Stromal cell of bone marrow (primary cell): ENCODE data around the gene URGCP.

Experiments used
- DNase-seq: peaks from one replicate; pipeline ENCODE4 v3.0.0-alpha.2; 2012; ENCODE audit warnings: low read depth

URGCP gene, protein sequence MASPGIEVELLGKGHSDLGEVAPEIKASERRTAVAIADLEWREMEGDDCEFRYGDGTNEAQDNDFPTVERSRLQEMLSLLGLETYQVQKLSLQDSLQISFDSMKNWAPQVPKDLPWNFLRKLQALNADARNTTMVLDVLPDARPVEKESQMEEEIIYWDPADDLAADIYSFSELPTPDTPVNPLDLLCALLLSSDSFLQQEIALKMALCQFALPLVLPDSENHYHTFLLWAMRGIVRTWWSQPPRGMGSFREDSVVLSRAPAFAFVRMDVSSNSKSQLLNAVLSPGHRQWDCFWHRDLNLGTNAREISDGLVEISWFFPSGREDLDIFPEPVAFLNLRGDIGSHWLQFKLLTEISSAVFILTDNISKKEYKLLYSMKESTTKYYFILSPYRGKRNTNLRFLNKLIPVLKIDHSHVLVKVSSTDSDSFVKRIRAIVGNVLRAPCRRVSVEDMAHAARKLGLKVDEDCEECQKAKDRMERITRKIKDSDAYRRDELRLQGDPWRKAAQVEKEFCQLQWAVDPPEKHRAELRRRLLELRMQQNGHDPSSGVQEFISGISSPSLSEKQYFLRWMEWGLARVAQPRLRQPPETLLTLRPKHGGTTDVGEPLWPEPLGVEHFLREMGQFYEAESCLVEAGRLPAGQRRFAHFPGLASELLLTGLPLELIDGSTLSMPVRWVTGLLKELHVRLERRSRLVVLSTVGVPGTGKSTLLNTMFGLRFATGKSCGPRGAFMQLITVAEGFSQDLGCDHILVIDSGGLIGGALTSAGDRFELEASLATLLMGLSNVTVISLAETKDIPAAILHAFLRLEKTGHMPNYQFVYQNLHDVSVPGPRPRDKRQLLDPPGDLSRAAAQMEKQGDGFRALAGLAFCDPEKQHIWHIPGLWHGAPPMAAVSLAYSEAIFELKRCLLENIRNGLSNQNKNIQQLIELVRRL

DNA sequence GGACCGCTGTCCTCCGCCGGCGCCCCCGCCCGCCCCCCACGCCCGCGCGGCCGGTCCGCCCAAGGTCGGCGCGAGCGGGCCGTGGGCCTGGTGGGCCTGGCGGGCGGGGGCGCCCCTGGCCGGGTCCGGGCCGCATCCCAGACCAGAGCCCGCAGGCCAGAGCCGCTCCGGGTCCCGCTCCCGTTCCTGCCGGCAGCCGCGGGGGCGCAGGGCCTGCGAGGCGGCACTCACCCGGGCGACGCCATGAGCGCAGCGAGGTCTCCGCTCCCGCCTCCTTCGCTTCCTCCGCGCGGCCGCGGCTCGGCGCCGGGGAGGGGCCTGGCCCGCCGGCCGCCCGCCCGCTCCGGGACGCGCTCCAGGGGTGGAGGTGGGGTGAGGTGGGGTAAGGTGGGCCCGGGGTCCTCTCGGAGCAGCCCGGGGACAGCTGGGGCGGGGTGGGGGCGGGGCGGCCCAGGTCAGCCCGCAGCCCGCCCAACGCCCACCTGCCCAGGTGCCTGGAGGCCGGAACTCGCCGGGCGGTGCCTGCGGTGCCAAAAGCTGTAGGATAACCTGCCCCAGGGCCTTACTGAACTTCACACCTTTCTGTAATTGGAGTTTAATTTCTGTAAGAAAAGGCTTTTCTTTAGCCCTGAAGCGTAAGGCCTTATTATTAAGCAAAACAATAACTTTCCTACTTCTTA, at the start of gene URGCP:
Gene URGCP, minus strand, starts transcription at position 266 of the 680 bp plus-strand sequence. Its CDS starts 21 bp downstream, at position 245.
- DNase-seq, result no peak

DNA sequence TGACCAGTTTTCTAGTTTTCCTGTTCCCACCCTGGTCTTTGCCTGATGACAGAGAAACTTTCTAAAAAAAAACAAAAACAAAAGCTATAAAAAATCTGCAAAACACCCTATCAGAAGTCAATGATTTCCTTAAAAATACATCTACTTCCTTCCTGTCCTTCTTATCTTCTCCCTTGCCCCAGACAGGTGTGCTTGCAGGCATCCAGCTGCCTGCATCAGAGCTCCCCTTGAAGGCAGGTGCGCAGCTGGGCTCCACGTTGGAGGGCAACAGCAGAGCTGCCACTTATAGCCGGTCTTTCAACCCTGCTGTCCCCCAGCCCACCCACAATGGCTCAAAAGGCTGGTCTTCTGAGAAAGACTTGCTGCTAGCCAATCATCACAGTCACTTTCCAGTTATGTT, 49.6 kb upstream of the URGCP start:
- DNase-seq, result no peak

DNA sequence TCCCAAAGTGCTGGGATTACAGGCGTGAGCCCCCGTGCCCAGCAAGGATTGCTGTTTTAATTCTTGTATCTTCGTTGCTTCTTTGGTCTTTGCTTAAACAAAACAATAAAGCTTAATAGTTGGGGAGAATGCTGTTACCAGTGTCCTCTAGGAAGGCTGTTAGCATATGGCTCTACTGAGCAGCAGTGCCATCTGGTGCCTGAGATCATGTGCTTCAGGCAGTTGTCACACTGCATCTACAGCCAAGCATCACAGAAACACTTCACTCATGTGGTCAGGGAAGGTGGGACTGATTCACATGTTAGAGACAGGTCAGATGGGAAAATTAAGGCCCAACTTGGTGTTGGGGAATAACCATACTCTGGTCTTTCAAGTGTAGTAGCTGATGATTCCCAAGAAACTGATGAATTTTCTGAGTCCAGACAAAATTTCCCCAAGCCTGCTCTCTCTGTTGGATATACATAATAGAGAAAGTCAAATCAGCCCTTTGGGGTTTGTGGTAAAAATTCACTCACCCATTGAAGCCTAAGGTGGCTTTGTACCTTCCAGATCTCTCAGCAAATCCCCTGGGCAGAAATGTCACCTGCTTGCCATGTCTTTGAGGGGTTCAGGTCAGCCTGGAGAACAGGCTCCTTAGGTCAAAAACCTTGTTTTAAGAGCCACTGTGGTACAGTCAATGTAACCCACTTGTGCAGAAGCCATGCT, 48.3 kb upstream of the URGCP start:
- peak; percentile 49 for DNase-seq

DNA sequence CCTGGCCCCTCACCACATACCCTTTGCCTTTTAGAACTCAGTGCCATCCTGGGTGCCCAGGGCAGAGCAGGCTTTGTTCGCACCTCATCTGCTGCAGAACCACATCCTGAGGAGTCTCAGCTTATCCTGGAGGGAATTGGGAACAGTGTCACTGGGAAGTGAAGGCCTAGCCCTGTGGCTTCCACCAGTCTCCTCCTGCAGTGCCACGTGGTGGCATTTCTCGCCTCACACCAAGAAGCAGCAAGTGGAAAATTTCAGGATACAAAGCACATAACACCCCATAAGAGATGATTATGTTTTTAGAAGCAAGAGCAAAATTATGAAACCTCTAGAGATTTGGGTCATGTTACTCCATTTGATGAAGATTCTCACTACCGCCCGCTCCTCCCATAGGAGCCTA, 46.7 kb upstream of the URGCP start:
- DNase-seq, result no peak

DNA sequence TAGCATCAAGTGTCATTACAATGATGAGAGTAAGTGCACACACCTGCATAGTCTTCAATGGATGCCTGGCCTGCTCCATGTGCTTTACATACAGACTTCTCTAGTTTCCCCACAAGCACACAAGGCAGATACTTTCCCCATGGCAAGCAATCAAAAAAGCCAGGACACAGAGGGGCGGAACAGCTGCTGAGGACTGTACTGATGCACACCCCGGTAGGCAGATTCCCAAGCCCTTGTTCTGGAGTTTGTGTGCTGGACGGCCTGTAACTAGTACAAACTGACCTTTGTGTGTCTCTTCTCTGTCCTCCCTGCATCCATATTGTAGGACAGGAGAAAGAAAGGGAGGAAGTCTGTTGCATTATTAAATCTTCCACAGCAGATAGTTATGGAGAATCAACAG, 45.6 kb upstream of the URGCP start:
- DNase-seq, result no peak

DNA sequence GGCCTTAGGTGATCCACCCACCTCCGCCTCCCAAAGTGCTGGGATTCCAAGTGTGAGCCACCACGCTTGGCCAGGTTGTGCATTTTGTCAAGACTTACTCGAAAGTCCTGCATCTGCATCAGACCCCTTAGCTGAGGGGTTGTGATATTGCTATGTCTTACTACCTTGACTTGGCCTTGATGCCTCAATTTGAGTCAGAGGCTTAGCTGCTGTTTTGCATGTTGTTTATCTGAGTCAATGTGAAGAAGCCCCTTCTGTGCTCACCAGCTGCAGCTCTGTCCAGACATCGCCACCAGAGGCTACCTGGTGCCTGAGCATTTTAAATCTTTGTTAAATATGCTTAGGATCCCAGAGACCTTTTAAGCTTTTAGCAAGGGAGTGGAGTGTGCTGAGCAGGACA, 37.9 kb upstream of the URGCP start:
- no peak for DNase-seq

DNA sequence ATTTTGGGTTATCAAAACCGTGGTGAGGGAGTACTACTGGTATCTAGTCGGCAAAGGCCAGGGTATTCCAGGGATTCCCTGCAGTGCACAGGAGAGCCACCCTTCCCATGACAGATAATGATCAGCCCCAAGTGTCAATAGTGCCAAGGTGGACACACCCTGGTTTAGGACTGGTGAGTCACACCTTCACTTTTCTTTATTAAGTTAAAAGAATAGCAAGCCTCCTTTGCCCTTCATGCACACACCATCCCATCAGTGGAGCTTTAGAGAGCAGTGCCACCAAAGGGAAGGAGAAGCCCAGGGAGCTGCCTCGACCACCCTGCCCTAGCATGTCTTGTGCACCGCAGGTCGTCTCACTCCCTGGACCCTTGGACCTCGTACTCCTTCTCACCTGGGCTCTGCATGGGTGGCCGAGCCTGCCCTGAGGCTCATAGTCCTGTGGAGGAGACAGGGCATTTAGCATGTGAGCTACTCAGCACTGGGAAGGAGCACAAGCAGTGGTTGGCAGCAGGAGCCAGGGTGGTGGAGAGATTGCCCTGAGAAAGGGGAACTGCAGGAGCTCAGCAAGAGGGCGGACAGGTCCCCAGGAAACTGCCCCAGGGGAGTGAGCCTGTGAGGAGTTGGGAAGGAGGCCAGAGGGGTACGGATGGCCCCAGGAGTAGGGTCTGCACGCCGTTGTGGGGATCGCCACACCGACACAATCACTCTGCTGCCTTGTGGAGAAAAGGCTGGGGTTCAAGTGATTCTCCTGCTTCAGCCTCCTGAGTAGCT, 37.2 kb upstream of the URGCP start:
- DNase-seq, result no peak

DNA sequence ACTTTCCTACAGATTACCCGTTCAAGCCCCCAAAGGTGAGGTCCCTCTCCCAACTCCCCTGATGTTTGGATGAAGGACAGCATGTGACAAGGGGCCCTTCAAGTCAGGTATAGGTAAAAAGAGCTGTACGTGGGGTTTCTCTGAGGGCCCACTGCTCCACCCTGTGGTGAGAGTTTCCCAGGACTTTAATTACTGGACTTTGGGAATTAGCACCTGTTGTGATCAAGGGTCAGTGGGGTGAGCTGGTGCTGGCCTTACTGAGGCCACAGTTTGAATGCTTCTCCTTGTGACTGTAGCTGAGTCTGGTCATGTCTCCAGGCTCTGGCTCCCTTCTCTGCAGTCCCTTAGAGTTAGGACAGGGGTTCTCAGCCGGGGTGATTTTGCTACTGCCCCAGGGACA, 36.6 kb upstream of the URGCP start:
- no peak for DNase-seq

DNA sequence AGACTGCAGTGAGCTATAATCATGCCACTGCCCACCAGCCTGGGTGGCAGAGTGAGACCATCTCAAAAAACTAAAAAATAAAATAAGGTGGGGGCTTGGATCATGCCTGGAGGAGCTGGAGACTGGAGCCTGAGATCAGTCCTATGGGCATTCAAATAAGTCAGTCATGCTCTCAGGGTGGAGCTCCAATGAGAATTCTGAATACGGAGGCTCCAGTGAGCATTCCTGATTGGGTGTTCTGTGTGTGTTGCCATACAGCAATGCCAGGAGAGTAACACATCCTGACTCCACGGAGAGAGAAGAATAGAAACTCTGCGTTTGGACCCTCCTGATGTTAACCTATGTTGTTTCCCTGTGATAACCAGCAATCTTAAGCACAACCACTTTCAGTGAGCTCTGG, 35.9 kb upstream of the URGCP start:
- DNase-seq, result no peak

DNA sequence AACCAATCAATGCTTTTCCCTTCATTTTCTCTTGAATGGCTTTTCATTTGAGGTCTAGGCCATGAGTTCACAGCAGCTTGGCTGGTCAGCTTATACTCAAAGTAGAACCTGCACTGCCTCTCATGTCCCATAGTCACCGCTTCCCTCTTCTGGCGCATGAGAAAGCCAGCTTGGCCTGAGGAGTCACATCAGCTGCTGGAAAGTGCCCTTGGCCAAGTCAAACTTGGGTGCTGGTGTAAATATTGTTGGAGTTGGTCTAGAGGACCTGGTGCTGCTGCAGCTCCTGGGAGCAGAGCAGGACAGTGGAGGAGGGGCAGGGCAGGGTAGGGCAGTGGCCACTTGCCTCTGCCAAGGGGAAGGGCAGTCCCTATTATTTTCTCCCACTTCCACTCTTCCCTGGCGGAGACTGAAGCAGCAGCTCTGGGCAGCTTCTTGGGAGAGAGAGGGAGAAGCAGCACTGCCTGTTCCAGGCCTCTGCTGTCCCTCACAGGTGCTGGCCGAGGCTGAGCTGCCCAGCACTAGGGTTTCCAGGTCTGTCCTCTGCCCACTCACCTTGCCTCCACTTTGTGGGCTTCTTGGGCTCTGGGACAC, 32.6 kb upstream of the URGCP start:
- no peak for DNase-seq

DNA sequence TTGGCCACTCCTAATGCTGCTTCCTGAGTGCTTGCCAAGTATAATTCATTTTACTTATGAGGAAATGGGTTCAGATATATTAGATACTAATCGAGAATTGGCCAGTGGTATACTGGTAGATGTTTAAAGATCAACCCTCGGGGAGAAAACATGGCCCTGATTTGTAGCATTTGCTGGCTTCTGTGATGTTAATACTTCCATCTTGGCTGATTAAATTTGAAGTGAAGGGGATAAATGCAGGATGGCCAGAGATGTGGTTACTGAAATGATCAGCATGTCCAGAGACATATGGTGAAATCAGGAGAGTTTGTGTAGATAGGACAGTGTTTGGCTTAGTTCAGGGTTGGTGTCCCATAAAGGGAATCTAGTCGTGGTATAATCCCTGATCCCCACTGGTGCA, 31.0 kb upstream of the URGCP start:
- no peak for DNase-seq

DNA sequence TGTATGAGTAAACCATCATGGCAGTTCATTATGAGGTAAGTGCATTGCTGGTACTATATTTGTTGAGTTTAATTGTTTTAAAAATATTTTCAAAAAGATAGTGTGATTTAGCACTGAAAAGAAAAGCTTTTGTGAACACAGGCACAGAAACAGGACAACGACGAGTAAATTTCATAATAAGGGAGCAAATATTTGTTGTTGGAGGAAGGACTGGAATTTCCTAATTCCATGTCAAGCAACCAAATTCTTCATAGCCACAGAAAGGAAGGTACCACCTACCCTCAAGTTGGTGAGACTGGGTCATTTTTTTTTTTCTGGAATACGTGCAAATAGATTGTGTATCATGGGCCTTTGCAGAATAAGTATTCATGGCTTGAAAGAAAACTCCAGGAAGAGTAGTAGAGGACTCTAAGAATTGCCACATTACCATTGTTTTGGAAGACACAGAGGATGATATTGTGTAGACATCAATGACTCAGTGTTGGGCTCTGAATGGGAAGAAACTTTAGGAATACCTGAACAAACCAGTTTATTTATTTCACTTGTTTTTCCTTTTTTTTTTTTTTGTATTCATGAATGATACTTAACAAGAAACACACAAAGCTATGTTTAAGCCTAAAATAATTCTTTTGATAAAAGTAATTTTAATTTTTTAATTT, 27.6 kb upstream of the URGCP start:
- DNase-seq, result no peak

DNA sequence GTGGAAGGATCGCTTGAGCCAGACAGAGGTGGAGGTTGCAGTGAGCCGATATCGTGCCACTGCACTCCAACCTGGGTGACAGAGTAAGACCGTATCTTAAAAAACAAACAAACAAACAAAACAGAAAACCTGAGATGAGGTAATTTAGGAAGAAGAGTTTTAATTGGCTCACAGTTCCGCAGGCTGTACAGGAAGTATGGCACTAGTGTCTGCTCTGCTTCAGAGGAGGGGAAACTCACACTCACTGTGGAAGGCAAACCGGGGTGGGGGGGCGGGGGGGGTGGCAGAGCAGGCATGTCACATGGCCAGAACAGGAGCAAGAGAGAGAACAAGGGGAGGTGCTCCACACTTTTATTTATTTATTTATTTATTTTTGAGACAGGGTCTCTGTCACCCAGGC, 24.9 kb upstream of the URGCP start:
- DNase-seq, result no peak

DNA sequence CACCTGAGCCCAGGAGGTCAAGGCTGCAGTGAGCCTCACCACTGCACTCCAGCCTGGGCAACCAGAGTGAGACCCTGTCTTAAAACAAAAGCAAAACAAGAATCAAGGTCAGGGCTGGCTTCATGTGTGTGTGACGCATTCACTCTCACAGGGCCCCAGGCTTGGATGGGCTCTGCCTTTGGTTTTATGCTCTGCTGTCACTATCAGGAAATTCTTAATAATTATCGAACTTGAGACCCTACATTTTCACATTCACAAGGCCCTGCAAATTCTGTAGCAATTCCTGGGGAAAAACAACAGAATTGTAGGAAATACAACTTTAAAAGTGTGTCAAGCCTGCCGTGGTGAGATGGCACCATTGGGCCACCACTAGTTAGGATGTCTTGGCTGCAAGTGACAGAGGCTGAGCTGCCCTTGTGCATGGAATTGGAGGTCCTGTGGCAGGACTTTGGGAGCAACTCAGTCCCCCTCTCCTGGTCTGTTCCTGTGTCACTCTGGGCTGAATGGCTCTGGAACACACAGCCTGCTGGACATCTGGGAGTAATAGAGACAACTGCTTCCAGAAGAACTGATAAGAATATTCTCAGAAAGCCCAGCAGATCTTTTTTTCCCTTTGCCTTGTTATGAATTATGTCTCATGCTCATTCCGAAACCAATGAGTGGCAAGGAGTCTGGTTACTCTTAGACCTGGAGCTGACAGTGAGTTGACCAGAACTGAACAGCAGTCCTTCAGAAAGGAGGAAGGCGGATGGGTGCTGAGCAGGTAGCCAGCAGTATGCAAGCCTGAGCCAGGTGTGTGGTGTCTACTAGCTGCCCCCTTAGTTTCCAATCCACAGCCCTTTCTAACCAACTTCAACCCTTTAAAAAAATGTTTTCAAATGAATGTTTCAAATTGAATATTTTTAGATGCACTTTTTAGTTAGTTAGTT, 23.4 kb upstream of the URGCP start:
- DNase-seq, result no peak

DNA sequence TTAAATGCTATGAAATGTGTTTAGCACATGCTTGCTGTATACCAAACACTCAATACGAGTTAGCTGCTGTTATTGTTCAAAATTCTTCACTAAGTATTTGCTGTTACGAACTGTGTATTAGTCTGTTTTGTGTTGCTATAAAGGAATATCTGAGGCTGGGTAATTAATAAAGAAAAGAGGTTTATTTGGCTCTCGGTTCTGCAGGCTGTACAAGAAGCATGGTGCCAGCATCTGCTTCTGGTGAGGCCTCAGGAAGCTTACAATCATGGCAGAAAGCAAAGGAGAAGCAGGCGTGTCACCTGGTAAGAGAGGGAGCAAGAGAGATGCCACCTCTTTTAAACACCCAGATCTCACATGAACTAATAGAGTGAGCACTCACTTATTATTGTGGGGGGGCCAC, 21.4 kb upstream of the URGCP start:
- no peak for DNase-seq

DNA sequence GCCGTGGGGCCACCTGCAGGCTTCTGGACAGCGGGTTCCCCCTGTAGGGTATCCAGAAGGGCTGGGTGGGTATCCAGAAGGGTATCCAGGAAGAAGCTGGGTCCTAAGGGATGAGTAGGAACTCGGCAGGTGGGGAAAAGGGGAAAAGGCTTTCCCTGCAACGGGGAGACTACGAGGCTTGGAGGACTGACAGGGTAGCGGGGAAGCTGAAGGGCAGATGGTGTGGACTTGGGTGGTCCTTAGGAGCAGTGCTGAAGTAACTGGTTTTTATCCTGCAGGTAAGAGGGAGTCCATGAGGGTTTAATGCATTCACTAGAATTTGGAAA, 20.4 kb upstream of the URGCP start:
- DNase-seq, result no peak

DNA sequence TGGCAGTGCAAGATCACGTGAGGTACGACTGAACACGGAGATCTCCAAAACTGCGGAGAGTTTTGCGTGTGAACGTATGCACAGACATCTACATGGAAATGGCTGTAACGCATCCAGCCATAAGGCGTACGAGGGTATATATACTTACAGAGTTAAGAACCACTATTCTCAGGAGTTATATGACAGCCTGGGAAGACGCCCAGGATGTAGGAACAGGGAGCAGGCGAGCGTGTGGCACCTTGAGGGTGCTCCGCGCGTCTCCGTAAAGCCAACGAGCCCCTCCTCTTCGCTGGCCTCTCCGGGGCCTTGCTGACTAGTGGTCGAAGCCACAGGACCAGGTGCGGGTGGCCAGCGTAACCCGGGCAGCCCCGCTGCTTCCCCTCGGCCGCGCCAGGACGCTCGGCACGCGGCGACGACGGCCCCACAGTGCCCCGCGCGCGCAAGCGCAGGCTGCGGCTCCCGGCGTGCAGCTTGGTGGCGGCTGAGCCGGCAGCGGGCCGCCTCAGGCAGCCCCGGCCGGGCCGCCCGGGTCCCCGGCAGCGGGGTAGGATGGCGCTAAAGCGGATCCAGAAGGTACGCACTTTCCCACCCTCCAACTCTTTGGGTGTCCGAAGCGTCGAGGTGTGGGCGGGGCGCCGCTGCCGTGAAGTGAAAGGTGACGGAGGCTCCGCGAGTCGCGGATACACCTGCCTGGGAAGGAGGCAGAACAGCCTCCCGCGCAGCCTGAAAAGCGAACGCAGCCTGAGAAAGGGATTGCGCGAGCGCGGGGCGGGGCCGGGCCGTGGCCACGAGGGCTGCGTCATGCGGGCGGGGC, 19.8 kb upstream of the URGCP start, which contains the start of gene UBE2D4:
Gene UBE2D4, plus strand, starts transcription at position 453 of the 814 bp plus-strand sequence. Its CDS starts 97 bp downstream, at position 550.
- no peak for DNase-seq

DNA sequence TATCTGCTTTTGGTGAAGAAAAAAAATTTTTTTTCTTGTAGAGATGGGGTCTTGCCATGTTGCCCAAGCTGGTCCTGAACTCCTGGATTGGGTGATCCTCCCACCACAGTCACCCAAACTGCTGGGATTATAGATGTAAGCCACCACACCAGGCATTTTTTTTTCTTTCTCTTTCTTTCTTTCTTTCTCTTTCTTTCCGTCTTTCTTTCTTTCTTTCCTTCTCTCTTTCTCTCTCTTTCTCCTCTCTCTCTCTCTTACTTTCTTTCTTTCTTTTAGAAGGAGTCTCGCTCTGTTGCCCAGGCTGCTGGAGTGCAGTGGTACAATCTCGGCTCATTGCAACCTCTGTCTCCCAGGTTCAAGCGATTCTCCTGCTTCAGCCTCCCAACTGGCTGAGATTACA, 16.3 kb upstream of the URGCP start:
- no peak for DNase-seq
